Left hindlimb (tissue), 1 donor: ENCODE data around the gene BICC1.

Experiments used
- DNase-seq: peaks from one replicate; pipeline ENCODE4 v3.0.0-alpha.2; 2018

Gene BICC1

DNA sequence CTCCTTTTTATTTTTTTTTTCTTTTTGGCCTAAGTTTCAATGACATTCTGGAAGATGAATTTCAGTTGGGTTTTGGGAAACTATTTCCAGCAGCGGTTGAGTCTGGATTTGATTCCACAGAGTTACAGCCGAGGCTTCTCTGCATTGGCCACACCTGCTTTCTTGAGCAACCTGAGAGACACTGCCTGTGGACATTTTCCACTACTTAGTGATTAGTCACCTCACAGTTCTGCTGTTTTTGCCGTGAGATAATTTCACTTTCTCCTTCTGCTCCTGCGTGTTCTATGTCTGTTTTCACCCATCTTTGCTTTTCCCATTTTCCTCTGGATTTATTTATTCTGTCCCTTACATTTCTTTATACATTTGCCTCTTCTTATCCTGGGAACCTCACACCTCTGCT lies 243.0 kb downstream of the BICC1 start:
- peak; percentile 60 for DNase-seq

DNA sequence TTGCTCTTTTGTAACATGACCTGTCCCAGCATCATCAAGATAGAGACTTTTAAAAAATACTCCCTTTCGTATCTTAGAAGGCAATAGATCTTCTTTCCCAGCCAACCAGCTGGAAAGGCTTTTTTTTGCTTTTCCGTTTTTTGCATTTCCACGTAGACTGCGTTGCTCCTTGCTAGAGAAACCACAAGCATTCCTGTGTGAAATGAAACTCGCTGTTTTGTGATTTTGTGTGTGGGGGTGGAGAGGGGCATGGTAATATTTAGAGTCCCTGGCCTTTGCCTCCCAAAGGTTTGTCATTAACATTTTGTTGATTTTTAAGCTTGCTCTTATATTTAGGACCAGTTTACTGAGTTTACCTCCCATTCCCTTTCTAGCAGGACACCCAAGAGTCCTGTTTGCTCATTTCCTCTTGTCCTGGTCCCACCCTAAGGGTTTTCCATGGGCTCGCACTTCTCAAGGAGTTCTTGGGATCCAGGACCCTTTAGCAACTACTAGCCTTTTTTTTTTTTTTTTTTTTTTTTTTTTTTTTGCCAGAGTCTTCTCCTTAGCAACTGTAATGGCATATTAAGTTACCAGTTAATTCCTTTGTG lies 243.6 kb downstream of the BICC1 start:
- no peak for DNase-seq

GRCh38 chr10:58757352-58758065 lies 244.8 kb downstream of the BICC1 start:
- no peak for DNase-seq

GRCh38 chr10:58758321-58758720 lies 245.6 kb downstream of the BICC1 start:
- DNase-seq, result no peak

GRCh38 chr10:58764087-58764747 lies 251.5 kb downstream of the BICC1 start:
- no peak for DNase-seq

DNA sequence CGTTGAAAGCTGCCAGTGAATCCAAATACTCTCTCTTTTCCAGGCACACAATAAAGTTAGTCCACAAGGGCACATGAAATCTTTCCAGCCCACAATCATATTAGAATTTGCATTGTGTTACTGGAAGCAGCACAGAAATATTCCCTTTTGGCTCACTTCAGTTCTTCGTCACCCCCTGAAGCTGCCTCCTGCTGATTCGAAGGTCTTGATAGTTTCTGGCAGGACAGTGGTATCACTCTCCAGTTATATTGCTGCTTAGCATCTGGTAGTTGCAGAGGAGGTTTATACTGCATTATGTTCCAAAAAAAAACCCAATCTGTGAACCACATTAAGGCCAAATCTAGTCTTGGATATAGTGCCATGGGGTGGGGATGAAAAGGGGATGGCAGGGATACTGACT lies 253.2 kb downstream of the BICC1 start:
- DNase-seq, result no peak

GRCh38 chr10:58767652-58768051 lies 255.0 kb downstream of the BICC1 start:
- no peak for DNase-seq

- no peak for DNase-seq
Observed at GRCh38 chr10:58771863-58772262, 259.2 kb downstream of the BICC1 start.

- DNase-seq, result no peak
Observed at GRCh38 chr10:58772758-58773157, 260.1 kb downstream of the BICC1 start.

- DNase-seq, result no peak
Observed at GRCh38 chr10:58773341-58773740, 260.7 kb downstream of the BICC1 start.

- no peak for DNase-seq
Observed at GRCh38 chr10:58773944-58774343, 261.3 kb downstream of the BICC1 start.

DNA sequence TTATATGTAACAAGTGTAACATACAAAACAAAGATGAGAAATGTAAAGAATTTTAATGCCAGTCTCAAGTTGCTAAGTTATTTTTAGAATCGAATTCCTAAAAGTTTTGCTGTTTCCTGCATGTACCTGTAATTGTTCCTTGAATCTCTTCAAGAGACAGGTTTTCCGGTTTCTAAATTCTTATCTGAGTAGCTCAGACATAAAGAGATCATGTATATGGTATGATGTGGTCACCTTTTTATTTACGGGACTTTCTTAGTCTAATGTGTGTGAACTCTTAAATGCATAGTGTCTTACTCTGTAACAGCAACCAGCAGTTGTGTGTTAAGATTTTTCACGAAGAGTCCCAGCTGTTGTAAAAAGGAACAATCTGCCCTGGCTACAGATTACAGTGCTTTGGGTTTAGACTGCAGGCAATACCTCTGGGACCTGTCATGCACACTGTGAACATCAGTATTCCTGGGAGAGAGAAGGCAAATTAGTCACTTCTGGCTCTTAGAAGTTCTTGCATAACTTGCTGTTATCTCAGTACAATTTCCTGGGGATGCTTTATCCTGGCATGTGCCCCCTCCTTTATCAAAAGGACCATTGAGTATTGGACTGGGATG lies 263.4 kb downstream of the BICC1 start:
- DNase-seq, result no peak

GRCh38 chr10:58776568-58777318 lies 264.1 kb downstream of the BICC1 start:
- DNase-seq, result no peak

GRCh38 chr10:58778966-58779365 lies 266.3 kb downstream of the BICC1 start:
- DNase-seq, result no peak

GRCh38 chr10:58779594-58779993 lies 266.9 kb downstream of the BICC1 start:
- no peak for DNase-seq

- no peak for DNase-seq
Observed at GRCh38 chr10:58780476-58780875, 267.8 kb downstream of the BICC1 start.

- no peak for DNase-seq
Observed at GRCh38 chr10:58781873-58782488, 269.3 kb downstream of the BICC1 start.

DNA sequence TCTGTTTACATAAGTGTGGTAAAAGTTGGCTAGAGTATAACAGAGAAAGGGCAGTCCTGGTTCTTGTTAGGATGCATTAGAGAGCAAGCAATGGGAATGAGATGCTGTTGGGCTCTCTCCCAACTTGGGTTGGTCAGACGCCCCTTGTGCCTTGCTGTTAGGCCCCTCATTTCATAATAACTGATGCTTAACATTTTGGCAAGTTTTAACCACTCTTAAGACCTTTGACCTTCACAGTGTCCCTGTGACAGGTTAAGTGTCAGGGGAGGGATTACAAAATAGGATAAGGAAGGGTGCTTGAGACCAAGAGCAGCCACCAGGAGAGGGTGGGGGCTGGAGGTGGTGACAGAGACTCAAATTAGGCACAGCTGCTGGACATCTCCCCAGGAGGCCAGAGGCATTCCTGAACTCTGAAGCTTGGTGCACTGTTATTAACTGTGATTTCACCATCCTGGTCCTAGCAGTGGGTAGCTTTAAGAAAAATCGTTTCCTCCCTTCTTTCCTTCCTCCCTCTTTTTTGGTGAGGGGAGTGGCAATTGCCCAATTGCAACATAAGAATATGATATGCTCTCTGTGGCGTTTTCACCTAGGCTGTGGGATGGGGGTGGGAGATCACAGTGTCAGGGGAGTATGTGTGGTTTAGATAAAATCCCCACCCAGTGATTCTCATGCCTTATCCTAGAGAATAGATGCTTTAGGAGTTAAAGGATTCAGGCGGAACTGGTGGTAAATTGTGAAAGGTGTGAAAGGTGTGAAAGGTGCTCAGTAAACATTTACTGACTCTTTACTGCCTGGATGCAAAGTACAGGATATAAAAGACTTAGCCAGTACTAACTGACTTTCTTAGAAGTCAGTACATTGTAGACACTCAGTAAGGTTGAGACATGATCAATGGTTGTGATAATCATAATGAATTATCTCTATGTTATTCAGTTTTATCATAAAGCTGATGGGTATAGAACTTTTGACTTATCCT lies 270.5 kb downstream of the BICC1 start:
- no peak for DNase-seq

- DNase-seq, result no peak
Observed at GRCh38 chr10:58784361-58784760, 271.7 kb downstream of the BICC1 start.

DNA sequence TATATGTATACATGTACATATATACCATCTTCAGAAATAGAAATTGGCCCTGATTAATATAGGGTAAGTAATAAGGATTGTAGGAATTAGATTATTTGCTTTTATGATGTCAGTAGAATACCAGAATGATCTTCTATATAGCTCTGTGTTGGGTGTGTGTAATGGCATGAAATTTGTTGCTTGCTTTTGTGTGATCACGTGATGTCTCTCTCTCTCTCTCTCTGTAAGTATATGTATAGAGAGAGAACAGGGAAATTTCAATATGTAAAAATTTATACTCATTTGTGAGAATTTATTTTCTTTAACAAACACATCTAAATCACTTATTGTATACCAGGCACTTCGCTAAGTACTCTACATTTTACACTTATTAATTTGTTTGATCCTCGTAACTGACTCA lies 272.7 kb downstream of the BICC1 start:
- DNase-seq, result no peak

- no peak for DNase-seq
Observed at GRCh38 chr10:58791137-58791536, 278.5 kb downstream of the BICC1 start.
